HG03159 (cell line): ENCODE data around the gene CYP2W1.
"Not testable (repeated sequence)": the region's sequence is repeated elsewhere in the genome, so short reads cannot be mapped to it uniquely, and the experiment has no call there.

Experiments used
- ATAC-seq: cut with Tn5 transposase; IDR thresholded peaks from one replicate; pipeline ENCODE4 v1.9.1; 2021; ENCODE audit warnings: mild to moderate bottlenecking, moderate library complexity; ENCODE audit not compliant: unreplicated experiment

CYP2W1 gene, protein sequence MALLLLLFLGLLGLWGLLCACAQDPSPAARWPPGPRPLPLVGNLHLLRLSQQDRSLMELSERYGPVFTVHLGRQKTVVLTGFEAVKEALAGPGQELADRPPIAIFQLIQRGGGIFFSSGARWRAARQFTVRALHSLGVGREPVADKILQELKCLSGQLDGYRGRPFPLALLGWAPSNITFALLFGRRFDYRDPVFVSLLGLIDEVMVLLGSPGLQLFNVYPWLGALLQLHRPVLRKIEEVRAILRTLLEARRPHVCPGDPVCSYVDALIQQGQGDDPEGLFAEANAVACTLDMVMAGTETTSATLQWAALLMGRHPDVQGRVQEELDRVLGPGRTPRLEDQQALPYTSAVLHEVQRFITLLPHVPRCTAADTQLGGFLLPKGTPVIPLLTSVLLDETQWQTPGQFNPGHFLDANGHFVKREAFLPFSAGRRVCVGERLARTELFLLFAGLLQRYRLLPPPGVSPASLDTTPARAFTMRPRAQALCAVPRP

GRCh38 chr7:983004-983615, at the start of gene CYP2W1:
Gene CYP2W1, plus strand, starts transcription at chr7:983181. Its CDS starts 31 bp downstream, at chr7:983212.
- no peak for ATAC-seq

DNA sequence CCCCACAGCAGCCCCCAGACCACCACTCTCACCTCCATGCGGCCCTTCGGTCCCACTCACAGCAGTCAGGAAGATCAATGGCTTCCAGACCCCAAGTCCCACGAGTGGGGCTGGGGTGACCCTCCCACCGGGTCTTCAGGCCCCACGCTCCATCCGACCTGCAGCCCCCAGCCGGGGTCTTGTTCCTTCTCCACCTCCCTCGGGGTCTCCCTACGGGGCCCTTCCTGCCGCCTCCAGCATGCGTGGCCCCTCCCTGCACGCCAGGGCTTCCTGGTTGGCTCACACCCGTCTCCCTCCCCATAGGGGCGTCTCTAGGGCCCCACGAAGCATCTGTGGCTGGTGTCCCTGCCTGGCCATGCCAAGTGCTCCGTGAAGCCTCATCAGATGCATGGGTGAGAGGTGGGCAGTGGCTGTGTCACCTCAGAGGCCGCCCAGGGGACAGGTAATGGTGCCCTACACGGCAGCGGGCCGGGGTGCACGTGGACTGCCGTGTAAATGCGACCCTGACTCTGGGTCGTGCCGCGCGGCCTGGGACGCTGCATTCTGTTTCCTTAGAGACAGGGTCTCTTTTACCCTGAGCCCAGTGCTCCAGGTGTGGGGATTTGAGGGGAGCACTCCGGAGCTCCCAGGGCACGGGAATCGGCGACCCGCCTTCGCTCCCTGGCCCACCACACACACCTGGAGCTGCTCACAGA, 48.4 kb upstream of the CYP2W1 start:
- no peak for ATAC-seq

DNA sequence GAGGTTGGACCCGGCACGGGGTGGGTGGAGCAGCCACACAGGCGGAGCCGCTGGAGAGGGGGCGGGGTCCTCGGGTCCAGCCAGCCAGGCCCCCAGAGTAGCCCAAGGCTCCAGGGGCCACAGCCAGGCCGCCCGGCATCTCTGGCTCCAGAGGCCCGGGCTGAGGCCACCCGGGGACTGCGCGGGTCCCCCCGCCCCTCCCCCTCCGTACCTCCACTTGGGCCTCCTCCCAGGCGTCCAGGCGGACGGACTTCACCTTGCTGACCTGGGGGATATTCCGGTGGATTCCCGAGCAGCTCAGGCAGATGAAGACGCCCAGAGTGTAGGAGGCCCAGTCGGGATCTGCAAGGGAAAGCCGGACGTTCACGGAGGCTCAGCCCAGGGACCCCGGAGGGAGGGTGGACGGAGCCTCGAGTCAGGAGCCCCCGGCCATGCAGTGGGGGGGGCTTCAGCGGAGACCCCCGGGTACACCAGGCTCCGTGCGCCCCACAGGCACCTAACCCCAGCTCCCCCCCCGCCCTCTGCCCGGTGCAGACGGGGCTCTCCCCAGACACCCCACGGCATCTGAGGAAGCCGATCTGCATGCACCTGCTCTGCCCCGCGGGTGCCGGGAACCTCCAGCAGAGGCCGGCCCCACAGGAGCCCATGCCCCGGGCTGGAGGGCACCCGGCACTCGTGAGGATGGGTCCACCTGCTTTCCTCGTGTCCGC, 47.7 kb upstream of the CYP2W1 start:
- no peak for ATAC-seq

- no peak for ATAC-seq
Observed at GRCh38 chr7:935874-936385, 47.1 kb upstream of the CYP2W1 start.

DNA sequence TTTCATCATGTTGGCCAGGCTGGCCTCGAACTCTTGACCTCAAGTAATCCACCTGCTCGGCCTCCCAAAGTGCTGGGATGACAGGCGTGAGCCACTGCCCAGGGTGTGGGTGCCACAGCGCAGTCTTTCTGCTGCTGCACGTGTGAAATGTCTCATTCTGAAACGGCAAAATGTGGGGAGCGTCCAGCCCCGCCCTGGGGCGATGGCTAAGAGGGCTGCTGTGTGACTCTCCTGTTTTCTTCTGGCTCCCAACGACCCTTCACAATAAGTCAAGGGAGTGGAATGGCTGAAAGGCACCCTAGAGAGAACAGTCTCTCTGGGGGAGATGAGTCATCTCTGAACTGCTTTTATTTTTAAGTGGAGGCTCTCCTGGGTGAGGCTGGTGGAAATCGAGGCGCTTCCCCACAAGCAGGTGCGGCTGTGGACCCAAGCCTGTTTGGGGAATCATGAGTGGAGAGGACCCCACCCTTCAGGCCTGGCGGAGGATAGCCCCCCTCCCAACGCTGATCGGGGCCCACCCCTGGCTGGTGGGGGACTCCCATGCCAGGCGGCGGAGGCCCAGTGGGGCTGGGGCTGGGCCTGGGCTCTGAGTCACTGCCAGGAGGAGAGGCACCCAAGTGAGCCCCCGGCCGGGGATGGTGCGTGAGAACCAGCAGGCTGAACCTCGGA, 46.5 kb upstream of the CYP2W1 start:
- peak; percentile 76 for ATAC-seq

DNA sequence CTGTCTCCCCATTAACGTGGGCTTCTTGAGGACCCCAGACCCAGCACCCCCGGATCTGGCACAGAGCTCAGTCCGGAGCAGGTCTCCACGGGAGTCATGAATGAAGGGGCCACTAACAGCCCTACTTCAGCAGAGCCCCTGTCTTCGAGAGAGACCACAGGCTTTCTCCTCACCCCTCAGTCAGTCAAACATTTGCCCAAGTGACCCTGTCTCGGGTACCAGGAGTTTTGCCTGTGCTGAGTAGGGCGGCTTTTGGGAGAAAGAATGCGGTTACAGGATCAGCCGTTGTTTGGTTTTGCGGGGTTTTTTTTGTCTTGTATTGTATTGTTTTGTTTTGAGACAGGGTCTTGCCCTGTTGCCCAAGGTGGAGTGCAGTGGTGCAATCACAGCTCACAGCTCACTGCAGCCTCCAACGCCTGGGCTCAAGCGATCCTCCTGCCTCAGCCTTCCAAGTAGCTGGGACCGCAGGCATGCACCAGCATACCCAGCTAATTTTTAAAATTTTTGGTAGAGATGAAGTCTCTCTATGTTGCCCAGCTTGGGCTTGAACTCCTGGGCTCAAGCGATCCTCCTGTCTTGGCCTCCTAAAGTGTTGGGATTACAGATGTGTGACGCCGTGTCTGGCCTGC, 45.0 kb upstream of the CYP2W1 start:
- no peak for ATAC-seq

DNA sequence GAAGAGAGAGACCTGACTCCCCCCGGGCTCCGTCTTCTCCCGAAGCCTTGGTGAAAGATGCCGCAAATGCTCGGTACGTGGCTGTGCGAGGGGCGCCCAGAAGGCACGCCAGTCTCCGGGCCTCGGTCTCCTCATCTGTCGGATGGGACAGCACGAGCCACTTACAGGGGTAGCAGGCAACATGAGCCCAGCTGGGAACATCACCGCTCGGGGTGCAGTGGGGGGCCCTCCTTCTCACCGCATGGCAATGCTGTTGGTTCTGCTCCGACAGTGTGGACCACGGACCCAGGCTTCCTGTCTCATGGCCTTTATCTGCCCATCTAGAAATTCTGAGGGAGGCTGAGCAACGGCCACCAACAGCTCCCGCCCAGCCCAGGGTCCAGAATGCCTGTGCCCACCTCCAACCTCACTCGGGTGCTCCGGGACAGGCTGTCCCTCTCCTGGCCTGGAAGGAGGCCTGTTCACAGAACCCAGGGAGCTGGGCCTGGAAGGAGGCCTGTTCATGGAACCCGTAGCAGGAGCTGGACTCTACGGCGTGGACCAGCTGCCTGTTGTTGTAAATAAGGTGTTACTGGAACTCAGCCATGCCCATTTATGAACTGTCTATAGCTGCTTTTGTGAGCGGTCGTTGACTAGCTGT, 44.3 kb upstream of the CYP2W1 start:
- no peak for ATAC-seq

GRCh38 chr7:939843-940242, 43.1 kb upstream of the CYP2W1 start:
- ATAC-seq: no peak

DNA sequence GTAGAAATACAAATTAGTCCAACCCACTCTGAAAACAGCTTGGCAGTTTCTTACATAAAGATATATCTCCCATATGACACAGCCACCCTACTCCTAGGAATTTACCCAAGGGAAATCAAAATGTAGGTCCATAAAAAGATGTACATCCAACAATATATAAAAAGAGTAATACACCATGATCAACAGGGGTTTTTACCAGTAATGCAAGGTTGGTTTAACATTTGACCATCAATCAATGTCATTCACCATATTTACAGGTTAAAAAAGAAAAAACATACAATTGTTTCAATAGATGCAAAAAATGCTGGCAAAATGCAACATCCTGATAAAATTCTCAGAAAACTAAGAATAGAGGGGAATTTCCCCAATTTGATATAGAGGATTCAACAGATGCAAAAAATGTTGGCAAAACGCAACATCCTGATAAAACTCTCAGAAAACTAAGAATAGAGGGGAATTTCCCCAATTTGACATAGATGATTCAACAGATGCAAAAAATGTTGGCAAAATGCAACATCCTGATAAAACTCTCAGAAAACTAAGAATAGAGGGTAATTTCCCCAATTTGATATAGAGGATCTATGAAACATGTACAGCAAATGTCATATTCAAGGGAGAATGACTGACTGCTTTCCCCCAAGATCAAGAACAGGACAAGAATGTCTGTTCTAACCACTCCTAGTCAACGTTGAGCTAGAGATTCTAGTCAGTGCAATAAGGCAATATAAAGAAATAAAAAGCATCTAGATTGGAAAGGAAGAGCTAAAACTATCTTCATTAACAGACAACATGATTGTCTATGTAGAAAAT, 42.2 kb upstream of the CYP2W1 start:
- ATAC-seq: no peak

- ATAC-seq: not testable (repeated sequence)
Observed at GRCh38 chr7:943793-944192, 39.2 kb upstream of the CYP2W1 start.

GRCh38 chr7:944744-945143, 38.2 kb upstream of the CYP2W1 start:
- ATAC-seq: no peak

GRCh38 chr7:945147-945555, 37.8 kb upstream of the CYP2W1 start:
- ATAC-seq: no peak

DNA sequence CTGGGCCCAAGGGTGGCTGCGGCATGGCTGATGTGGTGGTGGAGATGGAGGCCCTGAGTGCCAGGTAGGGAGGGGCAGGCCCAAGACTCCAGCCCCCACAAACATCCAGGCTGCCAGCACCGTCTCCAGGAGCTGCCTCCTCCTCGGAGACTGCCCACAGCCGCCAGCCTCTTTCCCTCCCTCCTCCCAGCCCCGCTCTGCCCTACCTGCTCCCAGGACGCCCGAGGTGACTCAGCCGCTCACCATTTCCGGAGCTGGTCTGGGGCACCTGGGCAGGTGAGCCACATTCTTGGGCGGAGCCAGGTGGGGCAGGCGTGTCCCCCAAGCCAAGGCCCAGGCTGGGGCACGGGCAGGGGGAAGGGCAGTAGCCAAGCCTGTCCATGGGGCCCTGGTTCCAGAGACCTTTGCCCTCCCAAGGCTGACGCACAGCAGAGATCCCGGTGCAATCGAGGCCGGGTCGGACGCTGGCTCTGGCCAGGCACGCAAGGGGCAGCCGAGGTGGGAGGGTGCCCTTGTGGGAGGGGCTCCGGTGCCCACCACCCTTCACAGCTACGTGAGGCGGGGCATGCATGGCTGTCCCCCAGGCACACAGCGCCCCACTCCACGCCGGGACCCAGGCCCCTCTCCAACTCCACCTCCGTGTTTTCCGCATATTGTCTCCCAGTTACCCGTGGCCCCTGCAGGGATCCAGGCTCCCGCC, 37.3 kb upstream of the CYP2W1 start:
- no peak for ATAC-seq

DNA sequence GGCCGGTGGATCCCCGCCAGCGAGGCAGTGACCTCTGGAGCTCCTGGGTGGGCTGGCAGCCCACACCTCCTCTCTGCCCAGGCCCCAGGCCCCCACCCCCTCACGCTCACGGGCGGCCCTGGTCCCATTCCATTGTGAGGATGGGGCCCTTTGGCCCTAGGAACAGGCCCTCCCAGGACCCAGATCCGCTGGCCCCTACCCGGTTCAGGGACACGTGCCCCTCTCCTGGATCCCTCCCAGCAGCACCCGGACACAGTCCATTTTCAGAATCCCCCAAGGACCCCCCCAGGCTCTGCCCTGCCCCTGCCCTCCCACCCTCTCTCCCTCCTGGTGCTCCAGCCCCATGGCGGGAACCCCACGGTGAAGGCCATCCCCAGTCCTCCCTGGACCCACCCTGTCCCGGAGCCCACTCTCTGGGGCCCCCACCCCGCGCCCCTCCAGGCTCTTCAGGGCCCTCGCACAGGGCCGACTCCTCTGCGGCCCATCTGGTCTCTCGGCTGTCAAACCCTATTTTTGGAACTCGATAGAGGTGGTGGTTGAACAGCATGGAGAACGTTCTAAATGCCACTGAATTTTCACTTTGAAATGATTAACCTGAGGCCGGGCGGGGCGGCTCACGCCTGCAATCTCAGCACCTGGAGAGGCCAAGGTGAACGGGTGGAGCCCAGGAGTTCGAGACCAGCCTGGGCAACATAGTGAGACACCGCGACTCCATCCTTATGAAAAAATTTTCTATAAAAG, 36.6 kb upstream of the CYP2W1 start:
- ATAC-seq: no peak

DNA sequence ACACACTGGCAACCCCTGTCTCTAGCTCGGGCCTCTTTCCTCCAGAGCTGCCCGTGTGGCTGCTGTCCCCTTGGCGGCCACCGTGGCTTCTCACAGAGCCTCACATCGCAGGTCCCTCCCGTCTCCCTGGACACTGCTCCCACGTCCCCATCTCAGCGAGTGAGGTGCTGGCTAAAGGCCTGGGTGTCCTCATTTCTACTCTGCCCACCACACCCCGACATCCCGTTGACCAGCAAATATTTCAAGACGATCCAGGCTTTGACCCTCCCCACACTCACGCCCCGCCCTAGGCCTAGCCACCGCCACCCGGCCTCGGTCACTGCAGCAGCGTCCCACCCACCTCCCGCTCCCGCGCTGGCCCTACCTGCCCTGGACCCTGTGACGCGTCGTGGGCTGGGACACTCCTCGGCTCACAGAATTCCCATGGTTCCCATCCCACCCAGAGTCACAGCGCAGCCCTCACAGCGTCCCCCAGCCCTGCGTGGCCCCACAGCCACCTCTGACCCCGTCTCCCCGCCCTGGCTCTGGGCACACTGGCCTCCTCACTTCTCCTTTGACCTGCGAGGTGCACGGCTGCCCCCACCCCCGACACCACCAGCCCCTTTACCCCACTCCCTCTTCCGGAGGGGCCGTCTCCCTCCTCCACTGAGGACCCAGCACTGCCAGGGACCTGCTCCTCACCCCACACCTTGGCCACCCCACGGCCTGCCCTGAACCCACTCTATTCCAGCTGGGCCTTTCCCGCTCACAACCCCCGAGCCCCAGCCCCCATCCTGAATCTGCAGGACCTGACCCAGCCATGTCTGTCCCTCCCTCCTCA, 35.4 kb upstream of the CYP2W1 start:
- no peak for ATAC-seq
